Measurements from ENCODE around the gene SSX3. TPM values are rescaled to one million over a fixed set of nuclear protein-coding genes. Genes with fewer than 3 reads are reported as not detected.

Gene SSX3
- total RNA-seq, 1 donor from 2014 or later = not detected

DNA sequence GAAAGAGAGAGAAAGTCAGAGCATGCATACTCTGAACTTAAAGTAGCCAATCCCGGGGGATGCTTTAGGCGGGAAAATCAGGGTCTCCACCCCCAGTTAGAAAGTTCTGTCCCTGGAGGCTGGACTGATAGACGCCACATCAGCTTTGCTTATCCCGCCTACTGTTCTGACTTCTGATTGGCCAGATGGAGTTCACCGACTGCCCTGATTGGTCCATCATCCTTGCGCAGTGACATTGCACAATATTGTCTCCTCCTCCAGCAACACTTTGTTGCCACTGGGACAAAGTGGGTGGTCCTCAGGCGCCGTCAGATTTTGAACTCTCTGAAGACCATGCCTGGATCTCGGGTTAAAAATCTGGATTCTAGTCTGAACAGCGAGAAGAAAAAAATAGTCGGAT is 50.3 kb downstream of the SSX3 start:
- no peaks in the 10 kb centered on the region for H3K27me3 ChIP-seq (ENCODE audit: control insufficient read depth, insufficient read depth, low read length)
- H3K36me3 ChIP-seq (ENCODE audit: control insufficient read depth, insufficient read depth, low read length) = no peaks in the 10 kb centered on the region
- TF ChIP-seq, protein P1, sequence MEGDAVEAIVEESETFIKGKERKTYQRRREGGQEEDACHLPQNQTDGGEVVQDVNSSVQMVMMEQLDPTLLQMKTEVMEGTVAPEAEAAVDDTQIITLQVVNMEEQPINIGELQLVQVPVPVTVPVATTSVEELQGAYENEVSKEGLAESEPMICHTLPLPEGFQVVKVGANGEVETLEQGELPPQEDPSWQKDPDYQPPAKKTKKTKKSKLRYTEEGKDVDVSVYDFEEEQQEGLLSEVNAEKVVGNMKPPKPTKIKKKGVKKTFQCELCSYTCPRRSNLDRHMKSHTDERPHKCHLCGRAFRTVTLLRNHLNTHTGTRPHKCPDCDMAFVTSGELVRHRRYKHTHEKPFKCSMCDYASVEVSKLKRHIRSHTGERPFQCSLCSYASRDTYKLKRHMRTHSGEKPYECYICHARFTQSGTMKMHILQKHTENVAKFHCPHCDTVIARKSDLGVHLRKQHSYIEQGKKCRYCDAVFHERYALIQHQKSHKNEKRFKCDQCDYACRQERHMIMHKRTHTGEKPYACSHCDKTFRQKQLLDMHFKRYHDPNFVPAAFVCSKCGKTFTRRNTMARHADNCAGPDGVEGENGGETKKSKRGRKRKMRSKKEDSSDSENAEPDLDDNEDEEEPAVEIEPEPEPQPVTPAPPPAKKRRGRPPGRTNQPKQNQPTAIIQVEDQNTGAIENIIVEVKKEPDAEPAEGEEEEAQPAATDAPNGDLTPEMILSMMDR (IDR thresholded peaks at IDR 0.05; ENCODE audit: insufficient read depth, low read length, severe bottlenecking) = no peak
- DNase-seq (ENCODE audit: low read depth) (no peak), FAIRE-seq (no peak)
- H3K4me3 ChIP-seq (ENCODE audit: low read depth, low read length) = no peak overlapping the region

Other genes starting within 250 kb of the SSX3 start
- not detected in 2 replicates for gene SPACA5B, start 226.1 kb downstream of the SSX3 start, total RNA-seq
- not detected in 2 replicates for gene SSX5, start 159.9 kb downstream of the SSX3 start, total RNA-seq
- not detected in 2 replicates for gene SSX1, start 101.3 kb downstream of the SSX3 start, total RNA-seq
- gene SSX4, start 26.8 kb upstream of the SSX3 start, total RNA-seq = not detected in 2 replicates
- gene SSX4B, start 55.3 kb upstream of the SSX3 start, total RNA-seq = not detected in 2 replicates
- gene SLC38A5, start 113.6 kb upstream of the SSX3 start, total RNA-seq = 134 and 348 TPM in 2 replicates
- 131 and 154 TPM in 2 replicates for gene FTSJ1, start 119.5 kb upstream of the SSX3 start, total RNA-seq
- gene PORCN, start 152.3 kb upstream of the SSX3 start, total RNA-seq = 33.4 and 46.2 TPM in 2 replicates
- gene EBP, start 165.1 kb upstream of the SSX3 start, total RNA-seq = 122 and 244 TPM in 2 replicates
- 3.8 and 3.9 TPM in 2 replicates for gene TBC1D25, start 183.0 kb upstream of the SSX3 start, total RNA-seq
- gene RBM3, start 217.8 kb upstream of the SSX3 start, total RNA-seq = 163 and 177 TPM in 2 replicates
- 121 and 164 TPM in 2 replicates for gene WDR13, start 240.8 kb upstream of the SSX3 start, total RNA-seq

Data from bronchial epithelial cell (primary cell).